ENCODE measurements around the gene NEFH.

GRCh38 chr22:29431986-29432385 is 48.0 kb upstream of the NEFH start:
- TF ChIP-seq YY1 (IDR thresholded peaks at IDR 0.05; ENCODE audit: insufficient read depth, insufficient read length) (no peak), SUZ12 (IDR thresholded peaks at IDR 0.05; ENCODE audit: extremely low read depth, insufficient read depth, insufficient read length) (no peak)
